ENCODE measurements around the gene BMAL1. TPM values are rescaled to one million over a fixed set of nuclear protein-coding genes. Genes with fewer than 3 reads are reported as not detected.
A peak's percentile ranks its signal among the peaks of the same experiment; 100 is the strongest.

The BMAL1 gene
- total RNA-seq, 2 experiments from 2014 or later: 21.5 to 22.7 TPM

- Mint-ChIP-seq H3K36me3 (ENCODE audit: low read depth) (peaks cover 16% of the 10 kb centered on the region), H3K4me1 (ENCODE audit: low read depth) (peaks cover 27% of the 10 kb centered on the region), H3K27ac (no peak overlapping the region), H3K27me3 (no peaks in the 10 kb centered on the region), H3K9me3 (peaks cover 7% of the 10 kb centered on the region), H3K4me3 (no peak overlapping the region)
- ChIA-PET CTCF (interaction anchor here (1.1 to 2.6 kb wide), 3 partner anchors 17 to 42 kb away, joined by 3 to 12 read pairs (median 5); no protein-coding TSS in a partner anchor), POLR2A (interaction anchor here (1.2 kb wide), 1 partner anchor 12 kb away, joined by 5 read pairs; no protein-coding TSS in a partner anchor)
- no peak for DNase-seq
- ATAC-seq: no peak
- intact Hi-C loops (cut with micrococcal nuclease): no loop called here
- no peak for TF ChIP-seq CTCF (IDR thresholded peaks at IDR 0.05)
Measured at GRCh38 chr11:13301522-13301921, 23.9 kb downstream of the BMAL1 start.

- Mint-ChIP-seq H3K36me3 (ENCODE audit: low read depth) (peaks cover 16% of the 10 kb centered on the region), H3K4me1 (ENCODE audit: low read depth) (peaks cover 18% of the 10 kb centered on the region)
- intact Hi-C loops (cut with micrococcal nuclease): no loop called here
Measured at GRCh38 chr11:13302420-13302958, 24.9 kb downstream of the BMAL1 start.

GRCh38 chr11:13303668-13304649 is 26.4 kb downstream of the BMAL1 start:
- ATAC-seq (peak; percentile 56), DNase-seq (no peak)
- Mint-ChIP-seq H3K36me3 (ENCODE audit: low read depth) (peaks cover 16% of the 10 kb centered on the region), H3K4me3 (peak overlapping the region; percentile 6), H3K27me3 (no peaks in the 10 kb centered on the region), H3K9me3 (peaks cover 7% of the 10 kb centered on the region), H3K27ac (peak overlapping the region; percentile 77), H3K4me1 (ENCODE audit: low read depth) (peaks cover 6% of the 10 kb centered on the region)
- POLR2A ChIA-PET: no interaction called here
- CTCF ChIA-PET: interaction anchor here (1.2 kb wide), 1 partner anchor 40 kb away, joined by 4 read pairs; no protein-coding TSS in a partner anchor
- intact Hi-C loops (cut with micrococcal nuclease): no loop called here
- no peak for TF ChIP-seq CTCF (IDR thresholded peaks at IDR 0.05)

More at GRCh38 chr11:13302420-13302958, 24.9 kb downstream of the BMAL1 start:
- DNase-seq (no peak), ATAC-seq (no peak)
- Mint-ChIP-seq H3K4me3 (no peak overlapping the region), H3K27ac (peak overlapping the region; percentile 11), H3K9me3 (peaks cover 7% of the 10 kb centered on the region), H3K27me3 (no peaks in the 10 kb centered on the region)
- ChIA-PET CTCF (interaction anchor here (0.5 to 2.6 kb wide), 7 partner anchors 13 to 1460 kb away, joined by 3 to 12 read pairs (median 3); no protein-coding TSS in a partner anchor), POLR2A (interaction anchor here (1.0 to 1.3 kb wide), 3 partner anchors 11 to 24 kb away, joined by 3 to 4 read pairs (median 4); no protein-coding TSS in a partner anchor)
- no peak for TF ChIP-seq CTCF (IDR thresholded peaks at IDR 0.05)

GRCh38 chr11:13304655-13305335 is 27.2 kb downstream of the BMAL1 start:
- no peak for TF ChIP-seq CTCF (IDR thresholded peaks at IDR 0.05)
- no peaks in the 10 kb centered on the region for H3K27me3 Mint-ChIP-seq
- ATAC-seq (no peak), DNase-seq (no peak)
- peaks cover under 1% of the 10 kb centered on the region for H3K4me1 Mint-ChIP-seq (ENCODE audit: low read depth)
- H3K9me3 Mint-ChIP-seq: peaks cover 7% of the 10 kb centered on the region
- CTCF ChIA-PET: interaction anchor here (0.6 to 1.2 kb wide), 2 partner anchors 39 to 1428 kb away, joined by 3 to 4 read pairs; no protein-coding TSS in a partner anchor
- POLR2A ChIA-PET: interaction anchor here (0.7 to 1.1 kb wide), 3 partner anchors 14 to 78 kb away, joined by 3 read pairs; no protein-coding TSS in a partner anchor
- peaks cover 12% of the 10 kb centered on the region for H3K36me3 Mint-ChIP-seq (ENCODE audit: low read depth)
- no peak overlapping the region for H3K4me3 Mint-ChIP-seq
- intact Hi-C loops (cut with micrococcal nuclease): no loop called here
- H3K27ac Mint-ChIP-seq: no peak overlapping the region
